SU-DHL-6 (cell line): Measurements from ENCODE around the gene CACNA1C.

Source experiments
- H2AFZ ChIP-seq: fragments of 200-600 bp; sonication (generic); 2 replicates; pipeline ENCODE4 v1.6.1; 2014; ENCODE audit warnings: low read depth, mild to moderate bottlenecking, moderate library complexity, mixed read lengths, antibody characterized with exemption, low read length; ENCODE audit not compliant: severe bottlenecking
- H3F3A ChIP-seq: fragments of 200-600 bp; shearing (Covaris generic); 2 replicates; pipeline ENCODE4 v1.6.0; 2016; ENCODE audit warnings: antibody characterized with exemption, mild to moderate bottlenecking; ENCODE audit not compliant: insufficient read depth
- H3K27ac ChIP-seq: fragments of 200-600 bp; sonication (generic); 2 replicates; pipeline ENCODE4 v1.5.1; 2016; ENCODE audit warnings: low read depth, mild to moderate bottlenecking, low read length, moderate library complexity, mixed read lengths
- H3K27me3 ChIP-seq: fragments of 200-600 bp; sonication (generic), shearing (Covaris generic); 2 replicates; pipeline ENCODE4 v1.6.0; 2014; ENCODE audit warnings: mild to moderate bottlenecking, low read length
- H3K36me3 ChIP-seq: fragments of 200-600 bp; sonication (generic); 2 replicates; pipeline ENCODE4 v1.6.1; 2014; ENCODE audit warnings: mild to moderate bottlenecking, low read length, mixed read lengths
- H3K4me2 ChIP-seq: fragments of 300-600, 200-600 bp; shearing (Covaris generic), sonication (generic); 2 replicates; pipeline ENCODE4 v1.6.0; 2014; ENCODE audit warnings: low read length, low read depth, mild to moderate bottlenecking; ENCODE audit not compliant: poor library complexity, severe bottlenecking
- H3K4me3 ChIP-seq: fragments of 200-600 bp; sonication (generic); 2 replicates; pipeline ENCODE4 v1.5.1; 2014; ENCODE audit warnings: antibody characterized with exemption, low read length, mild to moderate bottlenecking, mixed read lengths; ENCODE audit not compliant: insufficient read depth, poor library complexity, severe bottlenecking
- H3K79me2 ChIP-seq: fragments of 200-600 bp; sonication (generic); 2 replicates; pipeline ENCODE4 v1.6.1; 2014; ENCODE audit warnings: mild to moderate bottlenecking, low read length, moderate library complexity; ENCODE audit not compliant: insufficient read depth
- H3K9ac ChIP-seq: fragments of 200-600 bp; sonication (generic); 2 replicates; pipeline ENCODE4 v1.7.0; 2014; ENCODE audit warnings: mild to moderate bottlenecking, low read length
- H3K9me2 ChIP-seq: fragments of 200-600 bp; sonication (generic); replicated peaks from 2 replicates; pipeline ENCODE4 v1.6.1; 2014; ENCODE audit warnings: low read length; ENCODE audit not compliant: insufficient read depth
- H3K9me3 ChIP-seq: fragments of 200-600 bp; sonication (generic); 2 replicates; pipeline ENCODE4 v1.6.1; 2014; ENCODE audit warnings: low read length, mixed read lengths; ENCODE audit not compliant: insufficient read depth
- H4K20me1 ChIP-seq: fragments of 200-600 bp; sonication (generic); 2 replicates; pipeline ENCODE4 v1.6.1; 2014; ENCODE audit warnings: low read depth, mild to moderate bottlenecking, antibody characterized with exemption, low read length, moderate library complexity, mixed read lengths
- EZH2phosphoT487 ChIP-seq: fragments of 200-600 bp; sonication (generic), shearing (Covaris generic); conservative IDR thresholded peaks from 2 replicates; pipeline ENCODE4 v1.6.1; 2018; ENCODE audit warnings: mild to moderate bottlenecking, antibody characterized with exemption, low read length, moderate library complexity, mixed read lengths
- TF ChIP-seq, protein P1 (sequence below): fragments of 200-600 bp; sonication (generic); IDR thresholded peaks from one replicate; pipeline ENCODE4 v1.5.1; 2017; ENCODE audit warnings: antibody characterized with exemption, mild to moderate bottlenecking, low read length, moderate library complexity; ENCODE audit not compliant: insufficient read depth, poor library complexity, severe bottlenecking

The CACNA1C gene

DNA sequence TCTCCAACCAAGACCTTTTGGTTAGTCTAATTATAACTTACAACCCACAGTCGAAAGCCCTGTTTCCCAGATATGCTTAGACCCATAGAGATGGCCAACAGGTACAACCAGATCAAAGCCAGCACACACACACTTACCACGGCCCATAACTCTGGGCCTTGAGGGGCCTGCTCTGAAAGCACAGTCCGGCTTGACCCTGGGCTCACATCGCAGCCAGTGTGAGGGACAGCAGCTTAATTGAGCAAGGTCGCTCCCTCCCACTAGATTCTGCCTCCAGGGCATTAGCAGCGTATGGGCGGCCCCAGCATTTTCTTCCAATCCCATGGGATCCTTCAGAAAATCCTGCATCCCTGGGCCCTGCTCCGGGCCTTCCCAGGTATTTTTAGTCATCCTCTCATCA, 584.6 kb downstream of the CACNA1C start:
- Histone ChIP-seq H3K4me2 (no peak overlapping the region), H3K27me3 (no peaks in the 10 kb centered on the region), H3K27ac (no peak overlapping the region), H2AFZ (no peak overlapping the region), H3K36me3 (no peaks in the 10 kb centered on the region), H3K9me2 (no peaks in the 10 kb centered on the region), H4K20me1 (no peaks in the 10 kb centered on the region), H3F3A (no peaks in the 10 kb centered on the region), H3K4me3 (no peak overlapping the region), H3K79me2 (no peaks in the 10 kb centered on the region), H3K9me3 (no peaks in the 10 kb centered on the region), H3K9ac (no peak overlapping the region)
- no peak for TF ChIP-seq EZH2phosphoT487
- TF ChIP-seq, protein P1, sequence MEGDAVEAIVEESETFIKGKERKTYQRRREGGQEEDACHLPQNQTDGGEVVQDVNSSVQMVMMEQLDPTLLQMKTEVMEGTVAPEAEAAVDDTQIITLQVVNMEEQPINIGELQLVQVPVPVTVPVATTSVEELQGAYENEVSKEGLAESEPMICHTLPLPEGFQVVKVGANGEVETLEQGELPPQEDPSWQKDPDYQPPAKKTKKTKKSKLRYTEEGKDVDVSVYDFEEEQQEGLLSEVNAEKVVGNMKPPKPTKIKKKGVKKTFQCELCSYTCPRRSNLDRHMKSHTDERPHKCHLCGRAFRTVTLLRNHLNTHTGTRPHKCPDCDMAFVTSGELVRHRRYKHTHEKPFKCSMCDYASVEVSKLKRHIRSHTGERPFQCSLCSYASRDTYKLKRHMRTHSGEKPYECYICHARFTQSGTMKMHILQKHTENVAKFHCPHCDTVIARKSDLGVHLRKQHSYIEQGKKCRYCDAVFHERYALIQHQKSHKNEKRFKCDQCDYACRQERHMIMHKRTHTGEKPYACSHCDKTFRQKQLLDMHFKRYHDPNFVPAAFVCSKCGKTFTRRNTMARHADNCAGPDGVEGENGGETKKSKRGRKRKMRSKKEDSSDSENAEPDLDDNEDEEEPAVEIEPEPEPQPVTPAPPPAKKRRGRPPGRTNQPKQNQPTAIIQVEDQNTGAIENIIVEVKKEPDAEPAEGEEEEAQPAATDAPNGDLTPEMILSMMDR = no peak

DNA sequence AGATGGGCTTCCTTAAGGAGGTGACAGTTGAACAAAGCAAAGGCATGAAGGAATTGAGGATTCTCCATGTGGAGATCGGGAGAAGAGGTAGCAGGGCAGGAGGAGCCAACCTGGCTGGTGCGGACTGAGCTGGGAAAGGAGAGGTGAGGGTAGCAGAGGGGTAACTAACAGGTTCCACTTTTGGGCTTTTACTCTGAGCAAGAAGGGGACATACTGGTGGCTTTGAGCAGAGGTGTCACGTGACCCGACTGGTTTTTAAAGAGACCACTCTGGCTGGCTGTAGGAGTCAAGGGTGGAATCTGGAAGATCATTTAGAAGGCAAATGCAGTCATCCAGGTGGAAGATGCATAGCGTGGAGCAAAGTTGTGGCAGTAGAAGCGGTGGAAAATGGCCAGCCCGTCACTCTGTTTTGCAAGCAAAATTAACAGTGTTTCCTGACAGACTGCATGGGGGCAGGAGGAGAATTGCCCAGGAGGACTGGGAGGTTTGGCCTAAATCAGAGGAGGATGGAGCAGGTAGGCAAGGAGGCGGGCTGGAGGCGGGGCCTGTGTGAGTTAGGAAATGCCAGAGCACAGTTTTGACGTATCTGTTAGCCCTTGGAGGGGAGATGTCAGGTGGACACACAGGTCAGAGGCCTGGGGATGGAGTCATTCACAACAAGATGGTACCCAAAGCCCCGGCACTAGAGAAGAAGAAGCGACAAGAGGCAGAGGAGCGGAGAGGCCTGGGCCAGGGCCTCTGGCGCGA, 585.7 kb downstream of the CACNA1C start:
- H3F3A ChIP-seq = no peaks in the 10 kb centered on the region
- H3K4me3 ChIP-seq = no peak overlapping the region
- TF ChIP-seq, protein P1 = no peak
- no peak for TF ChIP-seq EZH2phosphoT487
- no peaks in the 10 kb centered on the region for H3K9me3 ChIP-seq
- H3K9ac ChIP-seq = no peak overlapping the region
- H2AFZ ChIP-seq = no peak overlapping the region
- H3K36me3 ChIP-seq = no peaks in the 10 kb centered on the region
- H3K79me2 ChIP-seq = no peaks in the 10 kb centered on the region
- H3K9me2 ChIP-seq = no peaks in the 10 kb centered on the region
- no peak overlapping the region for H3K4me2 ChIP-seq
- H3K27ac ChIP-seq = no peak overlapping the region
- H4K20me1 ChIP-seq = no peaks in the 10 kb centered on the region
- H3K27me3 ChIP-seq = no peaks in the 10 kb centered on the region

DNA sequence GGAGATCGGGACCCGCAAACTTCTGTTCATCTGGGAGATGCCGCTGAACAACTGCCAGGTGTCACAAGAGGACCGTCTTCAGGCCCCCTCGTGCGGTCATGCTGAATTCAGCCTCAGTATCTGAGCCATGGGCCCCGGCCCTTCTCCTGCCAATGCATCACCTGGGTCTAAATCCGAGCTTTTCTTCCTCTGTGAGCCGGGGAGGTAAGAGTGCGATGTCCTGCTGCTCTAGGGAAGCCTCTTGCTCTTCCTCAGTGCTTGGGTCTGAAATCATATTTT, 586.2 kb downstream of the CACNA1C start:
- Histone ChIP-seq H3K27me3 (no peaks in the 10 kb centered on the region), H3K9ac (no peak overlapping the region)

More for the DNA sequence above, 586.2 kb downstream of the CACNA1C start:
- H3K36me3 ChIP-seq = no peaks in the 10 kb centered on the region
- no peaks in the 10 kb centered on the region for H3F3A ChIP-seq
- H3K9me3 ChIP-seq = no peaks in the 10 kb centered on the region
- no peaks in the 10 kb centered on the region for H4K20me1 ChIP-seq
- H3K79me2 ChIP-seq = no peaks in the 10 kb centered on the region
- TF ChIP-seq, protein P1 = no peak
- no peak for TF ChIP-seq EZH2phosphoT487
- H3K4me3 ChIP-seq = no peak overlapping the region
- H3K9me2 ChIP-seq = no peaks in the 10 kb centered on the region
- no peak overlapping the region for H3K4me2 ChIP-seq
- H3K27ac ChIP-seq = no peak overlapping the region
- H2AFZ ChIP-seq = no peak overlapping the region
